SK-N-MC (cell line): ENCODE data around the gene GRB14.

ENCODE experiments used
- EZH2 ChIP-seq: fragments of 200-600 bp; sonication (generic); IDR thresholded peaks from one replicate; pipeline ENCODE4 v1.6.1; 2017; ENCODE audit warnings: antibody characterized with exemption
- FOXP2 ChIP-seq: optimal IDR thresholded peaks from 2 replicates; pipeline ENCODE3; 2011; ENCODE audit warnings: mild to moderate bottlenecking, moderate library complexity; ENCODE audit not compliant: insufficient read depth; ENCODE audit errors: extremely low read length, control extremely low read depth
- POLR2AphosphoS5 ChIP-seq: IDR thresholded peaks from 2 replicates; pipeline ENCODE4 v1.6.1; 2012; ENCODE audit warnings: mild to moderate bottlenecking, low read depth, low read length, borderline replicate concordance

- TF ChIP-seq EZH2 (no peak), POLR2AphosphoS5 (no peak), FOXP2 (no peak)
These were observed 42.8 kb upstream of the GRB14 start for GRCh38 chr2:164664070-164664469.
